HG03175 (cell line): Measurements from ENCODE around the gene RNASE4.

Experiments used
- ATAC-seq: cut with Tn5 transposase; IDR thresholded peaks from one replicate; pipeline ENCODE4 v1.9.1; 2021; ENCODE audit warnings: mild to moderate bottlenecking, moderate library complexity; ENCODE audit not compliant: unreplicated experiment

The RNASE4 gene

DNA sequence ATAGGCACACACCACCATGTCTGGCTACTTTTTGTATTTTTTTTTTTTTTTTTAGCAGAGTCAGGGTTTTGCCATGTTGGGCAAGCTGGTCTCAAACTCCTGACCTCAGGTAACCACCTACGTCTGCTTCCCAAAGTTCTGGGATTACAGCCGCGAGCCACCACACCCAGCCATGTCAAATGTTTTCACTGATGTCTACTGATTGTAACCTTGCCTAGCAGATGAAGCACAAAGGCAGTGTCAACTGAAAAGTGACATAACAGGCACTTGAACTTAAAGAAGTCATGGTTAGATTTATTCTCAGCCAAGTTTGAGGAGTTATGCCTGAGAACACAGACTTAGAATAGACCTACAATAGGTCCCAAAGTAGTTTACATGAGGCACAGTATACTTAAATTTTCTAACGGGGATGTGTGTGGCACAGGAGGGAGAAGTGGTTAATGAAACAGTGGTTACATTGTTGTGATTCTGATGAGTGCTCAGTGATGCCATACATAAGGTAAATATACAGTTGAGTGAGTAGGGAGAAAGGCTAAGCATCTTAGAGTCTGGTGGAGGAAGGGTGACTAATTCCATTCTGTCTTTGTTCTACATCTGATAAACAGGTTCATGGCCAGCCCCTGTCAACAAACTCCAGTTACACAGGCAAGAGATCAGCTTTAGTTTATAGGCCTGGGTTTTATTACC is 12.6 kb upstream of the RNASE4 start:
- ATAC-seq: no peak

DNA sequence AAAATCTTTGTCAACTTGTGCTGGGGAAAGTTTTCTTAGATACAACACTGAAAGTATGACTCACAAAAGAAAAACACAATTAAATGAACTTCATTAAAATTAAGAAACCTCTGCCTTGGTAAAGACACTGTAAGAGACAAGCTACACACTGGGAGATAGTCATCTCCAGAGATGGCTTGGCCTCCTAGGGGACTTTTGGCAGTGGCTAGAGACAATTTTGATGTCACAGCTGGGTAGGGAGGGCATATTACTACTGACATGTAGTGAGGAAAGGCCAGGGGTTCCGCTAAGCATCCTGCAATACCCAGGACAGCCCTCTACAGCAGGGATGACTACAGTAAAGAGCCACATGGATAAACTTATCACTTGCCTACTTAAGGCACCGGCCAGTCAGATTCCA is 8.7 kb upstream of the RNASE4 start:
- no peak for ATAC-seq

DNA sequence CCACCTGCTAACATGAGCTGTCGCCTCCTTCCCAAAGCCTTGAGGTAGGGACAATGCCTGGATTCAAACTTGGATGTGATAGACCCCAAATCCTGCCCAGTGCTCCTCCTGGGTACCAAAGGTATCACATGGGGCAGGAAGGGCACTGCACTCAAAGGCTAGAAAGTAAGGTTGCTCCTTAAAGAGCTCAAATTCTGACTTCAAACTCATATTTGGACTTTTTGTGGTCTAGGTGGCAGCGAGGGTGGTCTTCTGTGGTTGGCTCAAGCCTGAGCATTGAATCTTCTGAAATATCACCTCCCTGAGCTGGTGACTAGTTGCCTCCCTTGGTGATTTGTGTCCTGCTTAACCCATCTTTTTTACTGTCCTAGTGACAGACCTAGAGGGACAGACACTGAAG is 8.3 kb upstream of the RNASE4 start:
- ATAC-seq: no peak

DNA sequence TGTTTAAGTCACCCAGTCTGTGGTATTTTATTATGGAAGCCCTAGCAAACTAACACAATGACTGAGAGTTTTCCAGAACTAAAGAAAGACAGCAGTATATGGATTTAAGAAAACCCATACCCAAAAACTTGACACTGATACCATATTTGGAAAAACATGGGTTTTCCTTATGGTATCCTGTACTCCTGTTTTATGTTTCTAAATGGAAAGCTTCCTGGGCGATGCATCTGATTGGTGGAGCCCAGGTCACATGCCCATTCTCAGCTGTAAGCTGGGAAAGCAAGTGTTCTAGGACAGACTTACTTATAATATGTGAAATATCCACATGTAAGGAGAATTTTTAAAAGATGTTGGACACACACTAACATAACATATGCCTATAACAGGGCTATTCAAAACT is 4.5 kb upstream of the RNASE4 start:
- no peak for ATAC-seq

DNA sequence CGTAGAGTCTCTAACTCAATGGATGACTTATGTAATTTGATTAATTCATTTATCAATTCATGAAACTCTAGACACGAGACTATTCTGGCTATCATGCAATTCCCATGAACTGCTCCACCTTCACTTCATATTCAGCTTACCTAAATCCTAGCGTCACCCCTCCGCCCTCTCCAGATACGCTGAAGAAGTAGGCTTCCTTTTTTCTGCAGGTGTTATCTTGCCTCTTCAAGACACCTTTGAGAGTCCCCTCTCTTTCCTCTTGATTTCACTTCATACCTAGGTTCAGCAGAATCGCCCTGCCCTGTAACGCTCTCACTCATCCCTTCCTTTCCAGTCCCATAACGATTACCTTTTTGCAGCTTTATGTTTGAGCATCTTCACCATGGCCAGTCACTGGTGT is 4.0 kb upstream of the RNASE4 start:
- no peak for ATAC-seq

DNA sequence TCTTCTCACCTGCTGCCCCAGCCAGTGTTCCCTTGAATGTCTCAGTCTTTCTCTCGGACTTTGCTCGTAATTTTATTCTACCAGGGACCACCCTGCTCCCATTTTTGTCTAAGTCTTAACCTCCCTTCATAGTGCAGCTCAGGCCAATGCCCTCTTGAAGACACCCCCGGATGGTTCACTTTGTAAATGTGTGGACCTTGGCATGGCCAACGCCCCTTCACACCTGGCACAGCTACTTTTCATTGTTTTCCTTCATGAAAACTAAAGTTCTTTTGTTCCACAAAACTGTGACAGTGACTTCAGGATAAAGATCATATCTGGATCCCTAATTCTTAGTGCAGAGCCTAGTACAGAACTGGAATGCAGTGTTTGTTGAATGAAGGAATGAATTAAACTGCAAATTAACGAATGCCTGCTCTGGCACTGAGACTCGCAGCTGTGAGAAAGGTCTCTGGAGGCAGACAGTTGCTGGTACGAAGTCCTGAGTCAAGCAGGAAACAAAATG is 3.5 kb upstream of the RNASE4 start:
- peak; percentile 24 for ATAC-seq

DNA sequence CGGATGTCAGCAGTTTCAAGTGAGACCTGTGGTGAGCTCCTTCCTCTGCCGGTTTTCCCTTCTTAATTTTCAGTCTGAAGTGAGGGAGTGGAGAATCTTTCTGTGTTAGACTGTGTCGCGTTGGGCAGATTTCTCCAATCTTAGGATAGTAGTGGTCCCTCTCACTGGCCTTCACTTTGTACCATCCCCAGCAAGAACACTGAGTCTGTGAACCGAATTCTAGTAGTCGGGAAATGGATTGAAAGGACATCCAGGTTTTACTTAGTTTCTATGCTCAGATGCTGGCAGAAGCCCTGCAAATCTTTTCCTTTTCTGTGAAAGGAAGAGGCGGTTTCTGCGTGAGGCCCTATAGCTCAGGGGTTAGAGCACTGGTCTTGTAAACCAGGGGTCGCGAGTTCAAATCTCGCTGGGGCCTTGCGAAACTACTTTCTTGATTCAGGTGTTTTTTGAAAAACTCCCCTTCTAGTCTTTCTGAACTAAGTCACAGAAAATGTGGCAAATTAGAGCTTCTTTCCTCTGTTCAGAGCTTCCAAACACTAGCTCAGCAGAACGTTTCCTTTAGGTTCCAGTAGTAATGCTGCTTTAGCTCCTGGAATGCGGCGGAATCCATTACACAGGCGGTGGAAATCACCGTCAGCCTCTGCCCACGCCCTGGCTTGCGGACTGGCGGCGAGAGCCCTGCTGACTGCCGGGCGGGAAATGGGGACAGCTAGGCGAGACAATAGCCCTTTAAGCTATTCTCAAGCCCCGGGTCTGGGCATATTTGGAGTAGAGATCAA is 2.8 kb upstream of the RNASE4 start:
- ATAC-seq: peak; percentile 27

DNA sequence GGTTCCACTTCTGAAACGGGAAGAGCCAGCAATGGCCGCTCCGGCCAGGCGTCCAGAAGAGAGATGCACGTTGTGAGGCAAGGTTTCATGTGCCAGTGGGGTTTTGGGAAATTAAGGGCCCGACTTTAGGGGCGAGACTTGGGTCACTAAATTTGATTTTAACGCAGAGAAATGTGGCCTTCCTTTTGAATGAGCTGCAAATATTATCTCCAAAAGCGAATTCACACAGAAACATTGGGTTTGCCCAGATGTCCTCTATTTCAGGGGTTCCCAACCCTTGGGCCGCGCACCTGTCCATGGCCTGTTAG is 2.3 kb upstream of the RNASE4 start:
- no peak for ATAC-seq

DNA sequence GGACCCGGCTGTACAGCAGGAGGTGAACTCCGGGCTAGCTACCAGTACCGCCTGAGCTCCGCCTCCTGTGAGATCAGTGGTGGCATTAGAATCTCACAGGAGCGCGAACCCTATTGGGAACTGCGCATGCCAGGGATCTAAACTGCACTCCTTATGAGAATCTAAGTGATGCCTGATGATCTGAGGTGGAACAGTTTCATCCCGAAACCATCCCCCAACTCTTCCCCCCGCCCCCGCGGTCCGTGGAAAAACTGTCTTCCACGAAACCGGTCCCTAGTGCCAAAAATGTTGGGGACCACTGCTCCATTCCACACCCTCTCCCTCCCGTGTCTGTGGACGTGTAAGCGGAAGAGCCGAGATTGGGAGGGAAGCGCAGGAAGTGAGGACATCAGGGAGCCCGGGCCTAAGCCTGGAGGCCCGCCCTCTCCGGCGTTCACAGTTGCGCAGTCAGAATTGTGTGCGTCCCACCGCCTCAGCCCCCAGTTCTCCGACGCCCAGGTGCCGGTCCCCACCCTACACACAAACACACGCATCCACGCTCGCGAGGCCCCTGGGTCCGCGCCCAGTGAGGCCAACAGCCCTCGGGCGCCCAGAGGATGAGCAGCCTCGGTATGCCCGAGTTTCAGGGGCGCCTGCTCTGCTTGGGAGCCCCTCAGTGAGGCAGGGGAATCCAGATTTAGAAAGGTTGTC is 1.8 kb upstream of the RNASE4 start:
- ATAC-seq: peak; percentile 35

DNA sequence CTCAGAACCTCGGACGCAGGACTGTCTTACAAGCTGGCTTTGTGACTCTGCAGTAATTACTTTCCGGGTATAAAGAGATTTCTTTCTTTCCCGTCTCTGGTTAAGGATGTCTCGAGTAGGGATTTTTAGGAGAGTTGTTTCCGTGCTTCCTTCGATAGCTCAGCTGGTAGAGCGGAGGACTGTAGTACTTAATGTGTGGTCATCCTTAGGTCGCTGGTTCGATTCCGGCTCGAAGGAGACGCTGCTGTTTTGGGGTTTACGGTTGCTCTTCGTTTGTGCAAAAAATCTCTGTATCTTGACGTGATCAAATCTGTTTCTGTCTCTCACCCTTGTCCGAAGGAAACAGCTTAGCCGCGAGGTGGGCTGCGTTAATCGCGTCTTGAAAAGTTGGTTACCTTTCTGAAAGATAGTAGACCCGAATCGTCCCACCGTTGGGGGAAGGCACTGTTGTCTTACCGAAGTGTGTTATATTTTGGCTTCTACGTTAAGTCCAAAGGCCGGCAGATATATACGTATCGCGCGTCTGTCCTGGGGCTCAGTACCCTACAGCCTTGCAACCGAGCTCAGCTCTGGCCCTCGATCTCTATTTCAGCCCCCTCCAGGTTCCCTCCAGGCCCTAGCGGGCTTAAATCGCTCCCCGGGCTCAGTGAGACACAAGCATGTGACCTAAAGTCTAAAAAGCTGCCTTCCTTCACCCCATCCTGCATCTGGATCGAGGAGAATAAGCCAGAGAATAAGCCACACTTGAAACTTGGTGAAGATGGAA is 1.1 kb upstream of the RNASE4 start:
- ATAC-seq: peak; percentile 32

DNA sequence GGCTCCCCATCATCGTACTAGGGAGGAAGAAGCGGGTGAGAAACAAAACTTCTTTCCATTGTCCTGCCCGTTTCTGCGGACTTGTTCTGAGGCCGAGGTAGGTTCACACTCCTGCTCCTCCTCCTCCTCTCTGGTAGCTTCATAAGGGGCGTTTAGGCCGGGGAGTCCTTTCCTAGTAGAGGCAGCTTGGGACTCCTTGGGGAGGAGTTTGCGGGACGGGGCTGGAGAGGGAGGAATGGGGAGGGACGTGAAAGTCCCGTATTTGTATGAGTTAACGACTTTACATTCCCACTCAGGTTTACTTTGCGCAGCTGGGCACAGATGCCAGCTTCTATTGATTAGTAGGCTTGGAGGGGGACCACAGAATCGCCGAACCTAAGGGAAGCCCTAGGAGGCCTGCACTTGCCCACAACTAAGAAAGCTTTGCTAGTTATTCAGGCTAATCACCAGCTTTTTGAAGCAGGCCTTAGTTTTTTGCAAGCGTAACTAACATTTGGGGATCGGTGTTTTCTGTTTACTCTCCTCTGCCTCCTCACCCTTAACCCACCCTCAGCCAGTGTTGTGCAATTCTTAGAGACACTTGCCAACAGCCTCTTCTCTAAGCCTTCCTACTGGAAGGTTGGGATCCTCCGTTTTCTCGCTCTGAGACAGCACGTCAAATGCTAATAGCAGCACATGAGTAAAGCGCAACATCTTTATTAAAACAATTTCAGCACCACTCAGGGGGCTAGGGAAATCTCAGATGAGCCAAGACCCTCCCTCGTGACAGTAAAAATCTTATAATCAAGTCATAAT is 499 bp downstream of the RNASE4 start:
- no peak for ATAC-seq

DNA sequence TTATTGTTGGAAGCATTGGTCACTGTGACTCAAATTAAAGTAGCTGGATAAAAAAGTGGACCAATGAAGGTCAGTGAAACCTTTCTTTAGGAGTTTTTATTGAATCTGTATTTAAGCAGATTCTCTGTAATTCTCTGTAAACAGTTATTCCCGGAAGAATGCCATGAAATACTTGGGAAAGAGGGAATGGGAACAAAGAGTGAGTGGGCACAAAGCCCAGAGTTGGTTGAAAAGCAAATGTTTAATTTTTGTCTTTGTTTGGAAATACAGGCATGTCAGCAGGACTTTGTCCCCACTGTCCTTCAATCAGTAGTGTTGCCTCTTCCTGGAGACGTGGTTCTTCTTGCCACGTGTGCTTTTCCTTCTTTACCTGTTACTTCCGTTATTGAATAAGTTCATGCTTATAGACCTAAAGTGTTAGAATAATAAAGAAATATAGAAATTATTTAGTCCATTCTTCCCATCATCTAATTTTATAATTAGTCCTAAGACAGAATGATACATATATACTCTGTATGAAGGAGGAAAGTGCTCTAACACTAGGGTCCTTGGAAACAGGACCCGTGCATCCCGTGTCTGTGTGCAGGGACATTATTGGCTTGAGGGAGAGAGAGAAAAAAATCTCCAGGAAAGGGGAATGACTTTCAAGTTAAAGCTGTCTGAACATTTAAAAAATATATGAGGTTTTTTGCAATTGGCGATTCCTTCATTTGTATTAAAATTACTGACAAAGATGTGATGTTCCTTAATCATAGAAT is 2.2 kb downstream of the RNASE4 start:
- ATAC-seq: no peak

DNA sequence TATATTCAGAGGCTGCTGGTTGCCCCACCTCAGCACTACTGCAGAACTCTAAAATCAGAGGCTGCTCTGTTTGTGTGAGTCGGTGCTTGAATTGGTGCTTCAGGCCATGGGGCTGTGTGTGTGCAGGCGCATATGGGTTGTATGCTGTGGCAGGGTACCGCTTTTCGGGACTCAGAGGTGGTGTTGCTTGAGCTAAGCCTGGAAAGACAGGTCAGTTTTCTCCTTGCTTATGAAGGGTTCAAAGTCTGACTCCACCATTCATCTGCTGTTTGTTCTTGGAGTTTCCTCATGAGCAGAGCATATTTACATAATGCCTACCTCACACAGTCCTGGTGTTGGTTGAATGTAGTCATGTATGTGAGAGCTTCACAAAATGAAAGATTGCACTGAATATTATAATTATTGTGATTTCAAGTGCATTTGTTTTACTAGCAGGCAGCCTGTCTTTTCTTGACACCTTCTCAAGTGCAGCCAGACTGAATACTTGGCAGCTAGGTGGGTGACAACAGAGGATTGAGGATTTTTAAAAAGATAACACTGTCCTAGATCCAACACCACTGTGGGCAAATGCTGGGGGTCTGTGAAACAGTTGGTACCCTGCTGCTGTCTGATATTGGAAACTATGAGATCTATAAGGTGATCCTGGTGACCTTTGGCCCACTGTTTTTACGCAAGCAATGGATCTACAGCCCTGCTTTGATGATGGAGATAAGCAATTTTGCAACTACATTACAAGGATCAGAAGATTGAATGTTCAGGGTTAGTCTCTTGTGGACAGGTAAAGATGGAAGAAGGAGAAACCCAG is 3.2 kb downstream of the RNASE4 start:
- no peak for ATAC-seq

DNA sequence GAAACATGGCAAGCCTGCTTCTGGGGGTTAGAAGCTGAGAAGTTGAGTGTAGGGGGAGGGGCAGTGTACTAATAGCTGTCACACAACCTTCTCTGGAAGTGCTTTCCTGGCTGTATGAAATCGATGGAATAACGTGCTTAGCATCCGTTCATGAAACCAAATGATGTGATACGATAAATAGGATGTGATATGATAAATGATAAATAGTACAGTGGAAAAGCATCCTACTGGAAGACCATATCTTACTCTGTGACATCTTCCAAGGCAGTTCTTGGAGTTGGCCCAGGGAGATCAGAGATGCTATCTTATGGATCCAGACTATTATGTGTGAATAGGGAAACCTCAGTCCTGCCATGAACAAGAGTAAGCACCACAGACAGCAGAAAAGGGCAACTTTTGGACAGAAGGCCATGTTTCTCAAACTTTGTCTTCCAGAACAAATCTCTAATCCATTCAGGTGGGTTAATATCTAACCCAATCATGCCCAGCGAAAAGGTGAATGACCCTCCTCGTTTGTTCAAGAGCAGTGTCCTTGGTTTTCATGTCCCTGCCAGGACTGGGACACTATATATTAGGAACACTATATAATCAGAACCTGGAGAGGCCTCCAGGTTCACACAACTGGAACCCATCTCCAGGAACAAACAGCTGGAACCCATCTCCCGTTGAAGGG is 3.9 kb downstream of the RNASE4 start, which contains the start of gene ANG:
Gene ANG (plus strand): TSS at position 598 of the 673 bp plus-strand sequence. CDS start 4,801 bp downstream, outside the sequence.
- no peak for ATAC-seq

DNA sequence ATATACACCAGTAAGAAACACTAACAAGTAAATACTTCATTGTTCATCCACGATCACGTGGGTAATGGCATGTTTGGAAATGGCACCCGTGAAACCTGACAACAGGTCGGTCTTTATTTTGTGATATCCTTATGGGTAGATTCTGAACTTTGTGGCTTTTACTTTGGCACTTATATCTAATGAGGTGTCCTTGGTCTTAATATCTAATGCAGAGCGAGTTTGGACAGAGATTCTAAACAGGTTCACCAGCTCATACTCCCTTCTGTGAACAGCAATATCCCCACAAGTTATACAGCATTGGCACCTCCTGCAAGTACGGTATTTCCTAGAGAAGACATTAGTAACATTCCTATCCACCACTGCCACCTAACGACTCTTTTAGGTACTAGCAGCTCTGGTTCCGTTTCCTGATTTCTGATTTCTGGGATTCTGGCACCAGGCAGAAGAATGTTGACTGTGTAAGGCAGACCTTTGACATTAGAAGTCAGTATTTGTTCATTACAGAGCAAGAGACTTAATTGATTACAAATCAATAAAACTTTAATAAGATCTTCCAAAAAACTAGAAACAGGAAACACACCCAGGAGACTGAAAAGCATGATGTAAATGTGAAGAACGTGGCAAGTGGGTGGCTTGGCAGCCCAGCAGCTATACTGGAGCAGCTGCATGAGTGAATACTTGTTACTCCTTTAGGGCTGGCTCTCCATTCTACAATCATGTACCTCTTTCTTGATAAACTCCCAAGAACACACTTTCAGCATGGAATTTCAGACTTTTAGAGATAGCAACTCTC is 6.7 kb downstream of the RNASE4 start:
- peak; percentile 59 for ATAC-seq

DNA sequence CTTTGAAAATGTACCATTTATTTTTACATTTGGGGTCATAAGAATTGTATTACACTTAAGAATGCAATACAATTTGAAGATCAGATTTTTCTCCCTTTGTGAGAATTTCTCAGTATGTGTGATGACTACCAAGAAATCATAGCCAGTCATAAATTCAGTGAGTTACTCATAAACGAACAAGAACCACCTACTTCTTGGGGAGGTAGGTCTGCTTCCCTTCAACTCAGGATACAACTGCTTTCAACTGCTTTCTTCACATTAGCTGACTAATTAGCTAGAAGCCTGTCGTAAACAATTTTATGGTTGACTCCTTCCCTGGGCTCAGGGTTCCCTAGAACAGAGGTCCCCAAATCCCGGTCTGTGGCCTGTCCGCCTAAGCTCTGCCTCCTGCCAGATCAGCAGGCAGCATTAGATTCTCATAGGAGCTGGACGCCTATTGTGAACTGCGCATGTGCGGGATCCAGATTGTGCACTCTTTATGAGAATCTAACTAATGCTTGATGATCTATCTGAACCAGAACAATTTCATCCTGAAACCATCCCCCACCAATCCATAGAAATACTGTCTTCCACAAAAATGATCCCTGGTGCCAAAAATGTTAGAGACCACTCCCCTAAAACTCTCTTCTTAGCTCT is 7.9 kb downstream of the RNASE4 start:
- no peak for ATAC-seq

DNA sequence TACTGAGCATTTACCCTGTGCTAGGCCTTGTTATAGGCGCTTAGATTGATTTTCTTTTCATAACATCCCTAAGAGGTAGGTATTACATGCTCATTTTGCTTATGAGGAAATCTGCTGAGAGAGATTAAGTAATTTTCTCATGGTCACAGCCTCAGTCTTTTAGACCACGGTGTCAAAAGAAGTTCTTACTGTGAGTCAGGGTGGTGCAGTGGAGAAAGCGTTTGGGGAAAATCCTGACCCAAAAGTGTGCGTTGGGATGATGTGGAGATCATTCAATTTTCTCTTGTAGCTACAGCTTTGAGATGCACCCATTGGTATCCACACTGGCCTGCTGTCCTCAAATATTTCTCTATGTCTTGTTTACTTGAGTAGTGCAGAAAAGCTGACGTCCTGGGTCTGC is 12.4 kb downstream of the RNASE4 start:
- no peak for ATAC-seq
